Right forelimb (tissue), 1 donor: Measurements from ENCODE around the gene LRP2BP.
"Not testable (repeated sequence)": the region's sequence is repeated elsewhere in the genome, so short reads cannot be mapped to it uniquely, and the experiment has no call there.

Source experiments
- DNase-seq: peaks from one replicate; pipeline ENCODE4 v3.0.0-alpha.2; 2018

LRP2BP gene

DNA sequence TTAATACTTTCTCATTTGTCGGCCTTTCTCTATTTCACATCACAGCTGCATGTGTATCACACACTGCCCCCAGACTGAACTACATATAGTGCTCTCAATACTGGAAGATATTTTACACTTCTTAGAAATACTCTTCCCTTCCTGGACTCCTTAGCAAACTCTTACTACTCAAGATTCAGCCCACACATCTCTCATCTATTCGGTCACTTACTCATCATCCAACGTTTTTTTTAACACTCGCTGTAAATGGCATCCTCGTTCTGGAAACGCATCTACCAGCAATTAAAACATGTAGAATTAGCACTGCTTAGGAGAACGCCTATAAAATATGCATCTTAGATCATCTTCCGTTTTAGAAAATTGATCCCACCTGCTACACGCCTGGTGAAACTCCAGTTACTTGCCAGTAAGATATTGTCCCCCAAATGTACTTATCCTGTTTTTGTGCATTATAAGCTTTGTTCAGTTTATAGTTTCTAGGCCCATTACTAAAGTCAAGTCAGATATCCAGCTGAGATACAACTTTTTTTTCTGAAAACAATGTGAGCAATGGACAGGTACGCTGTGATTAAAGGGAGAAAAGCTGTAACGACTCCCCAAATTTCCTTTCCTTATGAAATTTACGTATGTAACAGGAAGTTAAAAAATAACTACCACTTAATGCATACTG lies 1.0 kb downstream of the LRP2BP start:
- no peak for DNase-seq

DNA sequence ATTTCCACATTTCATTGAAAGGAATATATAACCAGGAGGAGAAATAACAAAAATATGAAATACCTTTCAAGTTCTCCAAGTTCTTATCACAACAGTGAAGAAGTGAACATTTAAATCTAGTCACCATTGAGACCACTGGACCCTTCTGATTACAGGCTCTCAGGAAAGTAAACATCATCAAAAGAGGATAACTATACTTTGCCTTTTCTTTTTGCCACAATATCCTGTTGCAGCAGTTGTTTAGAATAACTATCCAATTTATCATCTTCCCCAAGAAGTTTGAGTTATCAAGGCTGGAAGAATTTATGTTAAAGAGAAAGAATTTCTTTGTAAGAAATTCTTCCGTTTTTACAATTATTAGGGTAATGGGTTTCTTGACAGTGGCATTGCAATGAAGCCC lies 3.6 kb downstream of the LRP2BP start:
- no peak for DNase-seq

DNA sequence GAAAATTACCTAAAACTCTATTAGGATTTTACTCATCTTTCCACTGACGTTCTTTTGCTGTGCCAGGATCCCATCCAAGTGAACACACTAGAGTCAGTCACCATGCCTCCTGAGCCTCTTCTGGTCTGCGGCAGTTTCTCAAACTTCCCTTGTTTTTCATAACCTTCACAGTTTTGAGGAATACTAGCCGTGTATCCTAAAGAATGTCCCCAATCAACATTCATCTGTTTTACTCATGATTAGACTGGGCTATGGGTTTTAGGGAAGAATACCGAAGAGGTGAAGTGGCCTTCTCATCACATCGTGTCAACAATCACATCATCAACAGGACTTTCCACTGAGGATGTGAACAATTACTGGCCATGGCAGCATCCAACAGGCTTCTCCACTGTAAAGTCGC lies 4.8 kb downstream of the LRP2BP start:
- DNase-seq, result no peak

DNA sequence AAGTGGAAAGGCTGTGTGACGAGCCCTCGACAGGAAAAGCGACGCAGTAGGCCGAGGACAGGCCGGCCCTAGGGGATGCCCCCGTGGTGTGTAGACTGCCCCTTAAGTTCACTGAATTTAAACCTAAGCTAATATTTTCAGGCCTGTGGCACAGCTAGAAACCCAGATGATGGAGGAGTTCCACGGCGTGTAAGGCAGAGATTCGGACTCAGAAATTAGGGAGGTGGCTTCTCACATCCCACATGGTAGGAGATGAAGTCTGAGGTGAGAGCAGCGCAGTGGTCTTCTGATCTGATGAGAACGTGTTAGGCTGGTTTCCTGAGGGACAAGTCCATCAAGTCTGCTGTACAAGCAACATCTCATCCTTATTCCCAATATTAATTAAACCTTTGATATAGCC lies 7.8 kb downstream of the LRP2BP start:
- DNase-seq, result no peak

GRCh38 chr4:185384930-185385331 lies 10.8 kb downstream of the LRP2BP start:
- DNase-seq, result no peak

GRCh38 chr4:185384061-185384460 lies 11.7 kb downstream of the LRP2BP start:
- no peak for DNase-seq

- DNase-seq, result no peak
These were observed 12.3 kb downstream of the LRP2BP start for GRCh38 chr4:185383451-185383850.

DNA sequence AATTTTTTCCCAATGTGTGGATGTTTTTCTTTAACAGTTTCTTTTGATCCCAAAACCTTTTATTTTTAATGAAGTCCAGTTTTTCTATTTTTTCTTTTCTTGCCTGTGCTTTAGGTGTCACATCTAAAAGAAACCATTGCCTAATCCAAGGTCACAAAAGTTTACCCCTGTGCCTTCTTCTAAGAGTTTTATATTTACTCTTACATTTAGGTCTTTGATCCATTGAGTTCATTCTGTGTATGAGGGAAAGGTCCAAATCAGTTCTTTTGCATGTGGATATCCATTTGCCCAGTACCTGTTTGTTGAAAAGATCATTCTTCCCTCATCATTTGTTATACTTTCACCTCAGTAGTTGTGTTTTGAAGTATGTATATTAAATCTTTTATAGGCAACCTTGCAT lies 13.0 kb downstream of the LRP2BP start:
- DNase-seq, result no peak

DNA sequence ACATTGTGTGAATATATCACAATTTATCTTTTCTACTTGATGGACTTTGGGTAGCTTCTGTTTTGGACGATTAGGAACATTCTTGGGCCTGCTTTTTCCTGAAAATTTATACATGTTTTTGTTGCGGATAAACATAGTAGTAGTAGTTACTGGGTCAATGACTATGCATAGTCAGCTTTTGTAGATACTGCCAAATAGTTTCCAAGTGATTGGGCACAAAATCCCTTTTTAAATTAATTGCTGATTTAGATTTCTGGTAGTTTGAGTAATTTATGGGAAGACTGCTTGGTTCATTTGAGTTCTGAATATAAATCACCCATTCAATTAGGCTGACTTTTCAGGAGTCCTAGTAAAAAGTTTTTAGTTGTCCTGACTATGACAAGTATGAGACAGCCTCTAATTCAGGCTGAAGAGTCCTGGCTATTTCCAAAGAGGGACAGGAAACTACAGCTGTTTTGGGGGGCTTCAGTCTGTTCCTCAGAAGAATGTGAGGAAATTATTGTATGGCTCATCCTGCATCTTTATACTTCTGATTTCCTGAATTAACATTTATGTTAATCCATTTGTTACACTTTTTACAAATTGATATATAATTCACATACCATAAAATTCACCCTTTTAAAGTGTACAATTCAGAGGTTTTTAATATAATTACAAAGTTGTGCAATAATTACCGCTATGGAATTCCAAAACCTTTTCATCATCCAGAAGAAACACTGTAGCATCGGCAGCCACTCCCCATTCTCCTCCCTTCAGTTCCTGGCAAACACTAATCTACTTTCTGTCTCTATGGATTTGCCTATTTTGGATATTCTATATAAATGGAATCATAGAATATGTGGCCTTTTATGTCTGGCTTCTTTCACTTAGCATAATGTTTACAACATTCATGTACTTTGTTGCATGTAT lies 14.2 kb downstream of the LRP2BP start:
- no peak for DNase-seq

DNA sequence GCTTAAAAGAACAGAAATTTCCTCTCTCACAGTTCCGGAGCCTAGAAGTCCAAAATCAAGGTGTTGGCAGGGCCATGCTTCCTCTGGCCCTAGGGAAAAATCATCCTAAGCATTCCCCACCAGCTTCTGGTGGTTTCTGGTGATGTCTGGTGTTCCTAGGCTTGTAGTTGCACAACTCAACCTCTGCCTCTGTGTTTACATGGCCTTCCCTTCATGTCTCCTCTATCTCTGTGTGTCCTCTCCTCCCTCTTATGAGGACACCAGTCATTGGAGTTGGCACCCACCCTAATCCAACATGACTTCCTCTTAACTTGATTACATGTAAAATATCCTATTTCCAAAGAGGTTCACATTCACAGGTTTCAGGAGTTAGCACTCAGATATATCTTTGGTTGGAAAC lies 15.4 kb downstream of the LRP2BP start:
- DNase-seq, result no peak

- DNase-seq, result no peak
These were observed 16.1 kb downstream of the LRP2BP start for GRCh38 chr4:185379326-185380295.

- no peak for DNase-seq
These were observed 17.5 kb downstream of the LRP2BP start for GRCh38 chr4:185378264-185378663.

DNA sequence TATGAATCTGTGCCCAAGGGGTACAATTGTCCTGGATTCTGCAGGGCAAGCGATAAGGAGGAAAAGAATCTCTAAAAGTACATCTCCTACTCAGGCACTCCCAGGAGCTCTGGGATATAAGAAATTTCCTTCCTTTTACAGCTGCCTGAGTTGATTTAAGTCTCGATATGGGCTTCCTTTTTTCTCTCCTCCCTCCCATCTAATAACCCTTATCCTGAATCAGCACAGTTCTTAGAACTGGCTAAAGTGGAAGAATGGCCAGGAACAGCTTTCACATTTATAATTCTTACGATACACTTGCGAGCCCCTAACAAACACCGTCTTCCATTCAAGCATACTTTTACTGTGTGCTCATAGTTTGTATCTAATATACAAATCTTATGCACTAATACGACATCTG lies 21.2 kb downstream of the LRP2BP start:
- DNase-seq, result no peak

GRCh38 chr4:185374027-185374426 lies 21.7 kb downstream of the LRP2BP start:
- no peak for DNase-seq

DNA sequence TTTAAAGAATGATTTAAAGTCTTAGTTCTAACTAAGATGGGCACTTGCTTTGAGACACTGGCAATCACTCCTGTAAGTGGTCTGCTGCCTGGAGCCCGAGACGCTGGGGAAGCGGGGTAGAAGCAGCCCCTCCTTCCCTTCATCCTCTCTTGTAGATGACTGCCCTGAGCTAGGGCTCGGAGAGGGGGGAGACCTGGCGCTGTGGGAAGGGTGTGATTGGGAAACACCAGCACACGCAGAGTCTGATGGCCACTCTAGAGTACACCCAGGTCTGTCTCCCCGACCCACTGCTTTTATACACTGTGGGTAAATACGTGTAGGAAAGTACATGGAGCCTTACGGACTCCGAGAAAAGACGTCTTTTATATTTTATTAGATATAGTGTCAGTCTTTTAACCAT lies 24.0 kb downstream of the LRP2BP start:
- DNase-seq, result no peak

- no peak for DNase-seq
These were observed 25.3 kb downstream of the LRP2BP start for GRCh38 chr4:185370268-185370949.

DNA sequence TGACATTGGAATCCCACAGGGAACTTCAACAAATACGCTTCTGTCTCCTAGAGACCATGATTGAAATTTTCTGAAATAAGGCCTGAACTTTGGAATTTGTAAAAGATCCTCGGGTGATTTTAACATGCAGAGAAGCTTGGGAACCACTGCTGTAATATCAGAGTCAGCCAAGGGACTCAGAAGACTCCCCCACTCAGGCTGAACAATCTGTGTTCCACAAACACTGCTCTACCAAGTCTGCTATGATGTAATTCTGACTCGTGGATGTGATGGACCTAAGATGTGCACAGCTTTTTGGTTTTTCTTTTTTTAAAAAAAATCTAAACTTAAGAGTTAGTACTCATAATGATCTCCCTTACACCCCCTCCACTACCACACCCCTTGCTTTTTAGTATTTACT lies 26.0 kb downstream of the LRP2BP start:
- DNase-seq, result no peak

- DNase-seq, result no peak
These were observed 30.8 kb downstream of the LRP2BP start for GRCh38 chr4:185364886-185365285.

GRCh38 chr4:185363251-185363650 lies 32.5 kb downstream of the LRP2BP start:
- no peak for DNase-seq

GRCh38 chr4:185362570-185362969 lies 33.2 kb downstream of the LRP2BP start:
- DNase-seq, result not testable (repeated sequence)

GRCh38 chr4:185361872-185362271 lies 33.9 kb downstream of the LRP2BP start:
- no peak for DNase-seq

DNA sequence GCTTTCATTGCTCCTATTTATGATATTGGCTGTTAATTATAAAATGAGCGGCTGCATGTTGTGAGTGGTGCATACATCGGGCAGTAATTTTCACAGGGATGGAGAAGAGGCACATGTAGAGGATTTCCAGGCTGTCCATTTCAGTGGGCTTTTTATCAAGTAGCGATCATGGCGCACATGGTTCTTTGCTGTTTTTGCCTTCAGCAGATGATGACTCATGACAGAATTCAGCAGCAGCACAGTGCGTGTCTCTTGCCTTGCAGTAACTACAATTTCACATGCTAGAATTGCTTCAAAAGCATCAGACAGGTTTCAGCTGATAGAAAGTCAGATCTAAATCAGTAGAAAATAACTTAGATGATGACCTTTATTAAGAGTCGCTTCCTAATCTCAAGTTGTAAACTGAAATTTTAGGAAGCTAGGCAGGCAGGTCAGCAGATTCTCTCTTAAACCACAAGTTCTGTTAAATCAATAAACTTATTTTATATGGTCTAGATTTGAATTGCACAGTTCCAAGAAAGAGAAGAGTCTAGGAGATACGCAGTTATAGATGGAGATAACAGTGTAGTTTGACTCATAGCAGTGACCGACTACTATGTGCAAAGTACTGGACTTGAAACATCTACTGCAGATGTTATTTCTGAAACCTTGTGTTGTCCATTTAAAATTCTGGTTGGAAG lies 35.8 kb downstream of the LRP2BP start:
- no peak for DNase-seq
